NCI-H1092 (cell line): ENCODE measurements around the gene KRT9.
"Not testable (repeated sequence)": the region's sequence is repeated elsewhere in the genome, so short reads cannot be mapped to it uniquely, and the experiment has no call there.

Experiments used
- DNase-seq: peaks from one replicate; lab custom pipeline; 2025; lab: John Stamatoyannopoulos, UW

Gene KRT9

DNA sequence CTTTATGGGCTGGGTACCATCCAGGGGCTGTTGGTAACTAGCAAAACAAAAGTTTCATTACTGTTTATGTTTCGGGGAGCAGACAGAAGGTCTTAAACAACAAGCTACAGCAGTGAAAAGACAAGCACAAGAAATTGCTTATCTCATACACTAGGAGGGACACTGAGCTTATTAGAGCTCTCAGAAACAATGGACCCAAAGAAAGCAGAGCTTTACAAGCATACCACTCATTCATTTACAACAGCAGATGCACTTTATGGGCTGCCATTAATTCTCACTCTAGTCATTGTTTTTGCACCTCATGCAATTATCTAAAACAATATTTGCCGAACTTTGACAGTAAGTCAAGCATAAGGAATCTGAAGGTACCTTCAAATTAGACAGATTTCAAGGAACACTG lies 30.7 kb upstream of the KRT9 start:
- no peak for DNase-seq

DNA sequence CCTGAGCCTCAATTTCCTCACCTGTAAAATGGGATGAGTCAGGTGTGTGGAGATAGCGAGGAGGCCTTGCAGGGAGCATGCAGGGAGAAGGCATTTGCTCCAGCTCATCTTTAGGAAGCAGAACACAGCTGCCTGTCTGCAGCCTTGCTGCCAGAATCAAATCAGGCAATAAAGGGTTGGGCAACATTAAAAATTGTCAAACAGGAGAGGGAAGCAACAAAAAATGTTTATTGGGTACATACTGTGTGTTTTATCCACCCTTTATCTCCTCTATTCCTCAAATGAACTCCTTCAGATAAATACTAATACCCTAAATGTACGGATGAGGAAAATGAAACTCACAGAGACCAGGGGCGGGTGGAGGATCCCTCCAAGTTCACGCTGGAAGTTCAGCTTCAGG lies 28.5 kb upstream of the KRT9 start:
- no peak for DNase-seq

GRCh38 chr17:41599680-41600079 lies 27.8 kb upstream of the KRT9 start:
- DNase-seq: no peak

- no peak for DNase-seq
These were observed 23.7 kb upstream of the KRT9 start for GRCh38 chr17:41595585-41595984.

DNA sequence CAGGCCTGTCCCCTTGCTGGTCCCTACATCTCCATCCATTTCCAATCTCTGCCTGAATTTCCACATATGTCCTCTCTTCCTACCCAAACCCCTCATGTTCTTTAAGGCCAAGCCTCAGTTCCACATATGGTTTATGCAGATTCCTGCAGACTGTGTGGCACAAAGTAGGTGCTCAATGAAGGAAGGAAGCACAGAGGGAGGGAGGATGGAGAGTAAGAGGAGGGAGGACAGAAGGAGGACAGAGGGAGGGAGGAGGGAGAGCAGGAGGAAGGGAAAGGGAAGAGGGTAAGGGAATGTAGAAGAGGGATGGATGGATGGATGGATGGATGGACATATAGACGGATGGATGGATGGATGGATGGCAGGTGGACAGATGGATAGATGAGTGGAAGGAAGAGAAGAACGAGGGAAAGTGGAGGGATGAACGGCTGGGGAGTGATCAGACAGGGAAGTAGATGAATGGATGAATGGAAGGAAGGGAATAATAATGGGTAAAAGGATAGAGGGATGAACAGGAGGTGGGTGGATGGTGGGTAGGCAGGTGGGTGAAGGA lies 22.6 kb upstream of the KRT9 start:
- DNase-seq: no peak

GRCh38 chr17:41593306-41593981 lies 21.6 kb upstream of the KRT9 start:
- DNase-seq: no peak

- DNase-seq: no peak
These were observed 20.9 kb upstream of the KRT9 start for GRCh38 chr17:41592601-41593305.

DNA sequence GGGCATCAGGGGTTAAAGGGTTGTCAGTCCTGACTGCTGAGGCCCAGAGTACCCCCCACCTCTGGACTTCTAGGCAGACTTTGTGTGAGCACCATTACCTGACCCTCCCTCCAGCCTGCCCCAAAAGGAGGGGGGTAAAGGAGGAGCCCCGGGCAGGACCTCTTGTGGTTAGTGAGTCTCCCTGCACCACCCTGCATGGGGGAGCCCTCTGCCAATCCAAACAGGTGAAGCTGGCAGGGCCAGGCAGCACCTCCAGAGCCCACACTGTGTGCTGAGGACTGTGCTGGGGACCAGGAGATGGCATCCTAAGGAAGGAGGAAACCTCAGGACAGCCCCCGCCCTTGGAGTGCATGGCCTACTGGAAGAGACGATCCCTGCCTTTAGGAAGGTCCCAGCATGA lies 17.4 kb upstream of the KRT9 start:
- DNase-seq: no peak

DNA sequence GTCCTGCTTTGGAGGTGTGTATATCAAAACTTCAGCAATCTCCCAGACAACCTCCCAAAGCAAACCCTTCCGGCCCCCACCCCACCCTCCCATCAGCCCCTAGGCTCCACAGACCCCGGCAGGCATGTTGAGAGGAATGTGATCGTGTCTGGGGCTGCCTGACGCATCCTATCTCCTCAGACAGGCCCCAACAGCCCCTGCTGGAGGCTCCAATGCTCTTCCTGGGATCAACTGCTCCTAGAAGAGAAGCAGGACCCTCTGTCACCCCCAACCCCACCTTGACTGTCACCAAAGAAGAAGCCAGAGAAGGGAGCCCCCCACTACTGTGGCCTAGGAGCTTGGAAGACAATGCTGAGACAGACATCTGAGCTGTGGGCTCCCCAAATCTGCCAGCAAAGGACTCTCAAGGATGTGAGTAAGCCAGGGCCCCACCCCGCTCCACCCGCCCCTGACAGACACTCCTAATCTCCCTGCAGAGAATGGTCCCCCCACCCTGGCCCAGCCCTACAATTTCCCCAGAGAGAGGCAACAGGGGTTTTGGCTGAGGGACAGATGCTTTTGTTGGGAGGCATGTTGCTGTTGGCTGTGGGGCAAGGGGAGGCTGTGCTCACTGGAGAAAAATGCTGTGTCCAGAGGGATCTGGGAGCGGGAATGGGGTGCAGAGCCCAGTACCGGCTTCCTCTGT lies 16.4 kb upstream of the KRT9 start:
- DNase-seq: no peak

DNA sequence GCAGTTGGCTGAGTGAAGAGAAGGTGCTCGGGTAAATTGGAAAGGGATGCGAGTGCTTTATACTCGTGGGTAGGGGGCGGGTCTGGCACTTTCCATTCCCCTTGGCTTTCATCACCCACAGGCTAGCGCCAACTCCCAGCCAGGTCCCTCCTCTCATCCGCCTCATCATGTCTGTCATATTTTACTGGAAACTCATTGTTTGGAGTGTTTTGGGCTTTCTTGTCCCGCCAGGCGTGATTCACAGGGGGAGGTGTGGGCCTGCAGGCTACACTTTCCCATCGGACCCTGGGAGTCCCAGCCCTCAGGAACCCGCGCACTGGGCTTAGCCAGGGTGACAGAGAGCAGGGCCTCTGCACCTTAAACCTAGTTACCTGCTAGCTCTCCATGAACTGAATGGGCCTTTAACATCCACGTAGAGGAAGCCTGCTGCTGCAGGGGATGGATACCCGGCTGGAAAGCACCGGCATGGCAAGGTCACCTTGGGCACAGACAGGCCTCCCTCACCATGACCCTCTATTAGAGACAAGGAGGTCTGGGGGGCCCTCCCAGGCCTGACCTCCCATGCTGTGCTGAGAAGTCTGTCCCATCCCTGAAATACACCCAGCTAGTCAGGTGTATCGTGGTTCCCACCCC lies 15.1 kb upstream of the KRT9 start, which contains the start of gene KRT14:
Gene KRT14 (minus strand): TSS at position 33 of the 633 bp plus-strand sequence. CDS start 61 bp downstream, outside the sequence.
- no peak for DNase-seq

DNA sequence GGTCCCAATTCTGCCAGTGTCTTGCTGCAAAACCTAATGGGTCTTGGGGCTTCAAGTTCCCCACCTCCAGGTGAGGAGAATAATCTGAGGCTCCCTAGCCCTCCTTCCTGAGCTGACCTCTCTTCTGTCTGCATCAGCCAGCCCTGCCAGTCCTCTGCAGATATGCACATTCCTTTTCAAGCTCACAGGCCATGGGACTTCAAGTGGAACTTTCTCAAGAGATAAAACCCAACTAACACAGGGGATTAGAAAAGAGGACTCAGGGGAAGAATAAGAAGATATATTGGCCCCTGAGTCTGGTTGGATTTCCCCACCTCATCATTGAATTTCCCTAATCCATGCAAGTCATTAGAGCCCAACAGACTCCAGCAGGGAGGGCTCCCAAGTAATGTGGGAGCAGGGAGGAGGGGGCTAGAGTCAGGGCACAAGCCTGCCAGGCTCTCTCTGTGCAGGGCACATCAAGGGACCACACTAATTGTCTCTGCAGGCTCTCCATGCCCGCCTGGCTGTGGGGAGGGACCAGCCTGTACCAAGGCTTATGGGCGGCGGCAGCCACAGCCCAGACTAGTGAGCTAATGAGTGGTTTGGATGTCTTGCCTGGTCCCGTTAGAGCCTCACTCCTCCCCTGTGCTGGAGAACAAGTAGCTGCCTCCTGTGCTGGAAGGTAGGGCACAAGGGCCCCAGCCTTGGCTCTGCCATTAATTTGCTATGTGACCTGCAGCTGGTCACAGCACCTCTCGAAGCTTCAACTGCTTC lies 13.6 kb upstream of the KRT9 start:
- no peak for DNase-seq

DNA sequence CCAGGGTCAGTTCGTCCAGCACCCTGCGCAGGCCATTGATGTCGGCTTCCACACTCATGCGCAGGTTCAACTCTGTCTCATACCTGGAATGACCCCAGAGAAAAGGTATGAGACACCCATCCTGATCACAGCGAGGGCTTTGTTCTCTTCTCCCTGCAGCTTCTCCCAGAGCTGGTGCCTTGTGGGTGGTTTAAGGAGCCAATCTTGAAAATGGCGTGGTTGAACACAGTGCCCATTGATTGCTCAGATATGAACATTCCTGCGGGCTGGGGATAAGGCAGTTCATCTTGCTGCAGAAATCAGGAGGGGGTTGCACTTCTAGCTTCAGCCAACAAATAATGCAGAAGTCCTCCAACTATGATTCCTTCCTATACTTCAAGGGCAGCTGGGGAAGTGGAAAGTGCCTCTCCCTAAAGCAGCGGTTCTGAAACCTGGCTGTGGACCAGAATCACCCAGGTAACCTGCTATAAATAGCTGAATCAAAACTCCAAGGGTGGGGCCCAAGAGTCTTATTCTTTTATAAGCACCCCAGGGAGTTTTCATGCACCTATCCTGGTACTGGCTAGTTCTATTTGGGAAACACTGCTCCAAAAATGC lies 12.6 kb upstream of the KRT9 start:
- not testable (repeated sequence) for DNase-seq

DNA sequence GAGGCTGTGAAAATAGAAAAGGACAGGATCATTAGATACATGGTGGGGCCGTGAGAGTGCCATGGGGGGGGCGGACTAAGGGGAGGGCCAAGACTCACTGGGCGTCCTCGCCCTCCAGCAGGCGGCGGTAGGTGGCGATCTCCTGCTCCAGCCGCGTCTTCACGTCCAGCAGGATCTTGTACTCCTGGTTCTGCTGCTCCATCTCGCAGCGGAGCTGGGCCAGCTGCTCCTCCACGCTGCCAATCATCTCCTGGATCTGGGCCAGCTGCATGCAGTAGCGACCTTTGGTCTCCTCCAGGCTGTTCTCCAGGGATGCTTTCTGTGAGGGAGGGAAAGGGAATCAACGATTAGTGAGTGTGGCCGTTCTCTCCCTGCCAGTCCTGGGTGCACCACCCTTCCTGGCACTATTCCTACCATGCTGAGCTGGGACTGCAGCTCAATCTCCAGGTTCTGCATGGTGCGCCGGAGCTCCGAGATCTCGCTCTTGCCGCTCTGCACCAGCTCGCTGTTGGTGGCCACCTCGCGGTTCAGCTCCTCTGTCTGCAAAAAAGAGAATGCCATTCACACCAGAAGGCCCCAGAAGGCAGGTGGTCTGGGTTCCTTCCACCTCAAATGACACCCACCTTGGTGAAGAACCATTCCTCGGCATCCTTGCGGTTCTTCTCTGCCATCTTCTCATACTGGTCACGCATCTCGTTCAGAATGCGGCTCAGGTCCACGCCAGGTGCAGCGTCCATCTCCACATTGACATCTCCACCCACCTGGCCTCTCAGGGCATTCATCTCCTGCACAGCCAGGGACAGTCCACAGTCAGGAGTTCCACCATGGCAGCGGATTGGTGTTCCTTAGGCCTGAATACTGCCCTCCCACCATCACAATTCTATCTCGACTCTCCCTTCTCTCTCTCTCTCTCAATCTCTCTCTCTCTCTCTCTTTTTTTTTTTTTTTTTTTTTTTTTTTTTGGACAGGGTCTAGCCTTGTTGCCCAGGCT lies 11.6 kb upstream of the KRT9 start:
- no peak for DNase-seq

GRCh38 chr17:41582061-41582968 lies 10.5 kb upstream of the KRT9 start:
- not testable (repeated sequence) for DNase-seq

DNA sequence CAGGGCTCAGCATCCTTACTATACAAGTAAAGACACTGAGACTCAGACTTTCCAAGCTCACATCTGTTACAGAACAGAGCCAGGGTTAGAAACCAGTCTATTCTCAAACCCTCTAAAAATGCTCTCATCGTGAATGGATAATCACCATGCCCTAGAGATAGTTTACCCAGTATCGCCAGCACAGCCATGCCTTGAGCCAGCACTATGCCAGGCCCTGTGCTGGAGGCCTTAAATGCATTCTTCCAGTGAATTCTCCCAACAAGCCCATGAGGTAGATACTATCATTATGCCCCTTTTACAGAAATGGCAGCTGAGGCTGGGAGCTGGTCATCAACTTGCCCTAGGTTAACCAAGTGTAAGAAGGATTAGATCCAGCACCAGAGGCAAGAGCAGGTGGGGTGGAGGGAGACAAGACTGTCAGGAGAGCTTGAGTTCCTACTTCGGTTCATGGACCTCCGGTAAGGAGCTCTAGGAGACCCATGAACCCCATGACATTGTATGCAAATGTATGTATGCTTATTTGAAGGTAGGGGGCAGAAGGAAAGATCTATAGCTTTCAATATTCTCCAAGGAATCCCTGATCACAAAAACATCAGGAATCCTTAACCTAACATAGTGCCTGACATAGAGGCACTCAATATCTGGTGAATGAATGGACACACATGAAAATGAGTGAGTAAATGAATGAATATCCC lies 9.7 kb upstream of the KRT9 start:
- DNase-seq: no peak

DNA sequence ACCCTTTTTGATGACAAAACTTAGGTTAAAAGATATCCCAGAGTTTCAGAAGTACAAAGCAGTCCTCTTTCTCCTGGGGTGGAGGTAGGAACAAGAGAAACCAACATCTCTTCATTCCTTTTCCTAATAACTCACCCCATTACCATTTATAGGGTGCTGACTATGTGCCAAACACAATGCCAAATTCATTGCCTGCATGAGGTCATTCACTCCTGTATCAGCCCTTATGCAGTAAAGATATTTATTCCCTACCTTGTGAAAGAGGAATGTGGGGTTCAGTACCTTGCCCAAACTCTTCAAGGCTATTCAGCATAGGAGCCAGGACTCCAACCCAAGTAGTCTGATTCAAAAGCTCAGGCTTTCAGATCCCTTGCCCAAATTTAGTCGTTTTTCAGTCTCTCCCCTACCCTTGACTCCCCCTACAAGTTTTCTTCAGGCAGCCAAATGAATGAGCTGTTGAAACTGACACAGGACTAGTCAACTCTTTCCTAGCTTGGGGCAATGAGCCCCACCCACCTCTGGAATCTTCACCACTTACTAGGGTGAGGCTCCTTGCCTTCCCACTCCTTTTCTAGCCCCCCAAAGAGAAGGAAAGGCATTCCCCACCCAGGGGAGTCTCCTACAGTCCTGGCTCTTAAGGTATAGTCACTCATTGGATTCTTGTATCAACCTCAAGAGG lies 9.0 kb upstream of the KRT9 start:
- no peak for DNase-seq

DNA sequence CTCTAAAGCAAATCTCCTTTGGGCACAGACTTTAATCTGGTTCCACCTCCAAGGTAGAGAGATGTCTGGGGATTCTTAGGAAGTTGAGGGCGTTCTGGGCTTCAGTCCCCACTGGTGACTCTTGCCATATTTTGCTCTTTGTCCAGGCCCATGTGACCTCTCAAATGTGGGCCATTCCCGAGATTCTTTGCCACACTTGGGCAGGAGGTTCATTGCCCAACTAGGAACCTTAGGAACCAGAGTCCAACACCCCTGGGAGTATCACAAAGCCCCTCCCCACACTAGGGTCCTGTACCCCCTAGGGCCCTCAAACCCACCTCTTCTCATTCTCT lies 8.4 kb upstream of the KRT9 start:
- DNase-seq: no peak
